NT2/D1 (cell line): Measurements from ENCODE around the gene FBXW8.

ENCODE experiments used
- SUZ12 ChIP-seq: IDR thresholded peaks from 2 replicates; pipeline ENCODE4 v1.6.1; 2011; ENCODE audit not compliant: insufficient read length, insufficient read depth; ENCODE audit errors: extremely low read depth
- YY1 ChIP-seq: IDR thresholded peaks from 2 replicates; pipeline ENCODE4 v1.6.1; 2011; ENCODE audit not compliant: insufficient read length, insufficient read depth
- ZNF274 ChIP-seq: IDR thresholded peaks from 2 replicates; pipeline ENCODE4 v1.6.1; 2011; ENCODE audit warnings: mild to moderate bottlenecking, low read depth, low read length

DNA sequence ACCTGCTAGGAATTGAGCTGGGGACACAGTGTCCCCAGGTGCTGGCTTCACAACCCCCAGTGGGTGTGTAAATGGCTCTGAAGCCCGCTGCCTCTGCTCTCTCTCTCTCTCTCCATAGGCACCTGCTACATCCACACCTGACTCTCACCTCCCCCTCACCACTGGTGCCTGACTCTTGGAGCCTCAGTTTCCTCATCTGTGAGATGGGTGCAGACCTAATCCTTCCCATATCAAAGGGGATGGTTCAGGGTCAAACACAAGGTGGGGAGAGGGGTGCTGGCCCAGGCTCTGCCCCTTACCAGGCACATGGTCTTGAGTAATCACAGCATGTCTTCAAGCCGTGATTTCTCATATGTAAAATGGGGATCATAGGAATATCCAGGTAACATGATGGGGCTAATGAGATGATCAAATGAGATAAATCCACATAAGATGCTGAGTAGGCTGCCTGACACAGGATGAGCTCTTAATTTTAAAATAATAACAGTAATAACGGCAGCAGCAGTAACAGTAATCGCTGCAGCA lies 150.9 kb downstream of the FBXW8 start:
- TF ChIP-seq SUZ12 (no peak), ZNF274 (no peak), YY1 (no peak)
